GM18511 (cell line): ENCODE data around the gene TAGLN.
"Not testable (repeated sequence)": the region's sequence is repeated elsewhere in the genome, so short reads cannot be mapped to it uniquely, and the experiment has no call there.

ENCODE experiments used
- ATAC-seq: cut with Tn5 transposase; IDR thresholded peaks from one replicate; pipeline ENCODE4 v1.9.1; 2021; ENCODE audit warnings: mild to moderate bottlenecking, moderate library complexity; ENCODE audit not compliant: unreplicated experiment

Gene TAGLN

GRCh38 chr11:117180661-117181585 lies 18.2 kb upstream of the TAGLN start:
- peak; percentile 27 for ATAC-seq

DNA sequence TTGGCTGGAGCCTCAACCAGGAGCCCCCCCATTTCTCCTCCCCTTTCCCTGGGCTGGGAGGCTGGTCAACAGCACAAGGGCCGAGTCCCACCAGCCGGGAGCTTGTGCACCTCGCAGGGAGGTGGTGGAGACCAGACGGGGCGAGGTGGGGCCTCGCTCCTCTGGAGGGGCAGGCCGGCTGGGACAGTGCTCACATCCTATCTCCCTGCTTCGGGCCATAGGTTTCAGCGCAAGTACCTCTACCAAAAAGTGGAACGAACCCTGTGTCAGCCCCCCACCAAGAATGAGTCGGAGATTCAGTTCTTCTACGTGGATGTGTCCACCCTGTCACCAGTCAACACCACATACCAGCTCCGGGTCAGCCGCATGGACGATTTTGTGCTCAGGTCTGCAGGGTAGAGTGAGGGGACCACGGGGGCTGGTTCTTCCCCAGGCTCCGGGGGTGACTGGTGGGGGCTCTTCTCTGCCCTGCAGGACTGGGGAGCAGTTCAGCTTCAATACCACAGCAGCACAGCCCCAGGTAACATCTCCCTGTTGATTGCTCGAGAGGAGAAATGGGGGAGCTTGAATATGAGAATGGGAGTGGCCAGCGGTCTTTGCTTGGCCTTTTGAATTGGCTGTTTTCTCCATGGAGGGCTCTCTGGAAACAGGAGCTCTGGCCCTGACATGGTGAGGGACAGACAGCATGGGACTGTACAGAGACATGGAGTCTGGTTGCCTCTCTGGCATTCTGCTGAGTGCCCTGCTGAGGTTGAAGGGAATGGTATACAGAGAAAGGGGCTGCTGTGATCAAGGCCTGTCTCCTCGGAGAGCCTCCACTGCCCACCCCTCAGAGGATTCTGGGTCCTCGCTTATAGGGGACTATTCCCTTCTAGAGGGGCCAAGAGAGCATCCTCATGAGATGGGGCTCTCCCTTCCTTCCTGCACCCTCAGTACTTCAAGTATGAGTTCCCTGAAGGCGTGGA lies 17.3 kb upstream of the TAGLN start:
- no peak for ATAC-seq

DNA sequence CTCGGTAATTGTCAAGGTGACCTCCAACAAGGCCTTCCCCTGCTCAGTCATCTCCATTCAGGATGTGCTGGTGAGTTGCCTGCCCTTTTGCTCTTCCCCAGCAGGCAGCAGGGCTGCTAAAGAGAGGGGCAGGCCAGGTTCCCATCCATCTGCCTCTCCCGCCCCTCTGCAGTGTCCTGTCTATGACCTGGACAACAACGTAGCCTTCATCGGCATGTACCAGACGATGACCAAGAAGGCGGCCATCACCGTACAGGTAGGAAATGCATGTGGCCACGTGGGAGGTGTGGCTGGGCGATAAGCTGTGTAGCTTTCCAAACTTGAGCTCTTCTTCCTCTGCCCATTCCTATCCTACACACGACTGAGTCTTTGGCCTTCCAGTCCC lies 16.6 kb upstream of the TAGLN start:
- ATAC-seq: no peak

- not testable (repeated sequence) for ATAC-seq
Measured at GRCh38 chr11:117183178-117183577, 16.0 kb upstream of the TAGLN start.

- ATAC-seq: no peak
Measured at GRCh38 chr11:117183724-117184349, 15.3 kb upstream of the TAGLN start.

- peak; percentile 47 for ATAC-seq
Measured at GRCh38 chr11:117185736-117186430, 13.3 kb upstream of the TAGLN start.

DNA sequence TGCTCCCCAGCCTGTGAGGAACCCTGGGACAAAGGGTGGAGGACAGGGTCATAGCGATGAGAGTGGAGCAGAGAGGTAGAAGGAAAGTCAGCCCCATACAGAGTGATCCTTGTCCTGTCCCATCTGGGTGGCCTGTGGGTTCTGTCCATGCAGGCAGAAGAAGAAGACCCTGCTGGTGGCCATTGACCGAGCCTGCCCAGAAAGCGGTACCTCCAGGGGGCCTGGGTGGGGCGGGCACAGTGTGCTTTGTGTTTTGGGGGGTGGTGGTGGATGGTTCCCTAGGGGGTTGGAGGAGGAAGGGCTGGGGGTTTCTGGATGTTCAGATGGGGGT lies 12.8 kb upstream of the TAGLN start:
- no peak for ATAC-seq

DNA sequence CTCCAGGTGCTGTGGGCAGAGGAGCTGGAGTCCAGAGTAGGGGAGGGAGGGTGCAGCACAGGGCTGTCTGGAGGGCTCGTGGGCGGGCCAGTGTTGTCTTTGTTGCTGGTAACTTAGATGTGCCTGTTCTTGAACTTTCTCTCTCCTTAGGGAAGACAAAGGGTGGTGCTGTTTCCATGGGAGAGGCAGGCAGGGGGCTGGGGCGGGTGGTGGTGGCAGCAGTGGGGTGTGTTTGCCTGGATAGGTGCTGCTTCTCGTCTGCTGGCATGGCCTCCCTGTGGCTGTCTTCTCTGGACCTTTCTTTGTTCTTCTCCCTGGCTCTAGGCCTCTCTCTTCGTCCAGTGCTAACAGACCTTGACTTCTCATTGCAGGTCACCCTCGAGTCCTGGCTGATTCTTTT lies 12.2 kb upstream of the TAGLN start:
- no peak for ATAC-seq

DNA sequence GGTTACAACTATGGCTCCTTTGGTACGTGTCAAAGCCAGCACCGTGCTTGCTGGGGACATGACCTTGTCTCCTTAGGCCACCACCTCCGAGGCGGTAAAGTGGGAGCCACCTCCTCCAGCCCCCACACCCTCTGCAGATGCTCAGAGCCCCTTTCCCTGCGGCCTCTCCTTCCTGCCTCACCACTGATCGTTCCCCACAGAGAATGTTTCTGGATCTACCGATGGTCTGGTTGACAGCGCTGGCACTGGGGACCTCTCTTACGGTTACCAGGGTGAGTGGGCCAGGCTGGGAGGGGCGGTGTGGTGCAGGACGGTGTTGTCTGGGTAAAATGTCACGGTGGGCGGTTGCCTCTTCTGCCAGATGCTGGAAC lies 11.8 kb upstream of the TAGLN start:
- no peak for ATAC-seq

DNA sequence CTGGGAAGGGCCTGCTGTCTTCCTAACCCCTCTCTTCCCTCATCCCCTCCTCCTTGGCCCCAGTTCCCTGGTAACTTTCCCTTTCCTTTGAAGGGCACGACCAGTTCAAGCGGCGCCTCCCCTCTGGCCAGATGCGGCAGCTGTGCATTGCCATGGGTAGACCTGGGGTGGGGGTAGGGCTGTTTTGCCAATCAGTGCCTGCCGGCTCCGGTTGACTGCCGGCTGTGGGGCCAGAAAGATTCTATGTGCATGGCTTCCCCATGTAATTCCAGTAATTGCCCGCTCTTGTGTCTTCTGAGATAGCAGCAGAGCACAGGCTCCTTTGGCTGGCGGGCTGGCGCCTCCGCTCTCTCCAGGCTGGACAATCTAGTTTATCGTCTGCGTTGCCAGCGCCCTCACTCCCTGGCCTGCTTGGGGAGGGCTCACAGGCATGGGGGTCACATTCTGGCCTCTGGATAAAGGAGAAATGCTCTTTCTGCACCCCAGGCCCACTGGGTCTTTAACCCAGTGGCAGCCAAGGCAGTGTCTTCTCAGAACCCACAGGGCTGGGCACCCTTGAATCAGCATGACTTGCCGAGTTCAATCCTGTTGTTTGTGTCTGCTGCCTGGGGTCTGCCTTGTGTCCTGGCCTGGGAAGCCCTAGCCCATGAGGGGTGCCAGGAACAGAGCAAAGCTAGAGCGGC lies 11.2 kb upstream of the TAGLN start:
- no peak for ATAC-seq

GRCh38 chr11:117188620-117189081 lies 10.5 kb upstream of the TAGLN start:
- no peak for ATAC-seq

GRCh38 chr11:117189191-117189940 lies 9.8 kb upstream of the TAGLN start:
- peak; percentile 61 for ATAC-seq

DNA sequence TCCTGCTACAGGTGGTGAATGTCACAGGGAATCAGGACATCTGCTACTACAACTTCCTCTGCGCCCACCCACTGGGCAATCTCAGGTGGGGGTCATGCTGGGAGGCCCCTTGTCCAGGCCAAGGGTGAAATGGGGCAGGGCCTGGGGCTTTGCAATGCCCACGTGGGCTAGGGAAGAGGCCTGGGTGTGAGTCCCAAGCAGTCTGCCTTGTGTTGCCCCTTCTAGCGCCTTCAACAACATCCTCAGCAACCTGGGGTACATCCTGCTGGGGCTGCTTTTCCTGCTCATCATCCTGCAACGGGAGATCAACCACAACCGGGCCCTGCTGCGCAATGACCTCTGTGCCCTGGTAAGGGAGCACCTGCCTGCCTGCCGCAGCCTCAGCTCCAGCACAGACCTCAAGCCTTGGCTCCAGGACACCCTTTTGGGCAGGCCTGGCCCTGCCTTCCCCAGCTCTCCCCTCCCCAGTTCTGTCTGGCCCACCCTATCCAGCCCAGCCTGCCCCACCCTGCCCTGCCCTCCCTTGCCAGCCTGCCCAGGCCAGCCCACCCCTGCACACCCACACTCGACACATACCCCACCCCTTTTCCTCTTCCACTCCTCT lies 9.1 kb upstream of the TAGLN start:
- peak; percentile 29 for ATAC-seq

DNA sequence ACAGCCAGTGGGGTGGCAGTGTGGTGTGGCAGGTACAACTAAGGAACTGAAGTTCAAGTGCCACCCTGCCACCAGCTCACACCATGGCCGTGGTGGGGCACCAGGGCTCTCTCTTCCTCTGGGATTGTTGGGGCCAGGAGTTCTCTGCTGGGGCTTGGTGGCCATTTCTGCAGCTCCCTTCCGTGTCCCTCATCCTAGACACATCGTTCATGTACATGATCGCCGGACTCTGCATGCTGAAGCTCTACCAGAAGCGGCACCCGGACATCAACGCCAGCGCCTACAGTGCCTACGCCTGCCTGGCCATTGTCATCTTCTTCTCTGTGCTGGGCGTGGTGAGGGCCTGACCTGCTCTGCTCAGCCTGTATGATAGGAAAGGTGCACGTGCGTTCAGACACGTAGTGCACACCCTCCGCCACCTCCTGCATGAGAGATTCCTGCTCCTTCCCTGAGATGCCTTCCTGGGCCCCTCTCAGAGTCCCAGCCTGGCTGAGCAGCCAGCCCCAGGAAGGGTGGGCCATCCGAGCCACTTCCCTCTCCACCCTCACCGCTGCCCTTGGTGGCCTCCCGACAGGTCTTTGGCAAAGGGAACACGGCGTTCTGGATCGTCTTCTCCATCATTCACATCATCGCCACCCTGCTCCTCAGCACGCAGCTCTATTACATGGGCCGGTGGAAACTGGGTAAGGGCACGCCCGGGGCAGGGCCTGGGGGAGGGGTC lies 7.3 kb upstream of the TAGLN start:
- ATAC-seq: no peak

DNA sequence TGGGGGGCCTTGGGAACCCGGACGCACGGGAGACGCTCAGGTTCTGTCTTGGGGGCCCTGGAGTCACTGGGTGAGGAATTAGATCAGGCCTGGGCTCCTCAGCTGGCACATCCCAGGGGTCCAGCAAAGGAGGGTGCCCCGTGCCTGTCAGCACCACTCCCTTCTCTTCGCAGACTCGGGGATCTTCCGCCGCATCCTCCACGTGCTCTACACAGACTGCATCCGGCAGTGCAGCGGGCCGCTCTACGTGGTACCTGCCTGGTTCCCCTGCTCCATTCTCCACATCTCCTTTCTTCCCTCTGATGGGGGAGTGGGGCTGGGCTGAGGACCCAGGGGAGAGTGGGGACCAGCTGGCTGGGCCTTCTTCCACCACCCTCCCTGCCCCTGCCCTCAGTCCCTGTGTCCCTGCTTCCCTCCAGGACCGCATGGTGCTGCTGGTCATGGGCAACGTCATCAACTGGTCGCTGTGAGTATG lies 6.7 kb upstream of the TAGLN start:
- no peak for ATAC-seq

DNA sequence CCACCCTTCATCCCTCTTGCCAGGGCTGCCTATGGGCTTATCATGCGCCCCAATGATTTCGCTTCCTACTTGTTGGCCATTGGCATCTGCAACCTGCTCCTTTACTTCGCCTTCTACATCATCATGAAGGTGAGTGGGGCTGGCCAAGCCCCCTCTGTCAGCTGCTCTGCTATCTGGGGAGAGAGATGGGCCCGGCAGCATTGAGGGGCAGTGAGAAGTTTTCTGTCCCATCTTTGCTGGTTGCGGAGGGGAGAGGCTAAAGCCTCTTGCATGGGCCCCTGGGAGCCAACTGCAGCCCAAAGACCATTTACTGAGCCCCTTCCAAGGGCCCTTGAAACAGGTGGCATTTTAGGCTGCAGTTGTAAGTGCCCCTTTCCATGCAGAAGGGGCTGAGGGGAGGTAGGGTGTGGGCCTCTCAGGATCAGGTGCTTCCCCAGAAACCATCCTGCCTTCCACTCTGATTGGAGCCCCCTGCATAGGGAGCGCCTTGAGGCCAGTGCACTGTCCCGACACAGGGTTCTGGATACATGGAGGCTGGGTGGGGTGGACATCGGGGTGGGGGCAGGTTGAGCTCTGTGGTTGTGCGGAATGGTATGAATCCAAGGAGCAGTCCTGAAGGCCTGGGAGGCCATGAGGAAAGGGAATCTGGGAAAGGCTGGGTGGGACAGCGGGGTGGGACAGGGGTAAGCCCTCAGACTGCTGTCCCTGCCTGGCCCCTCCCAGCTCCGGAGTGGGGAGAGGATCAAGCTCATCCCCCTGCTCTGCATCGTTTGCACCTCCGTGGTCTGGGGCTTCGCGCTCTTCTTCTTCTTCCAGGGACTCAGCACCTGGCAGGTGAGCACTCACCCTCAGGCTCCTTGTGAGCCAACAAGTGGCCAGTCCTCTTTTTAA lies 5.8 kb upstream of the TAGLN start:
- no peak for ATAC-seq

DNA sequence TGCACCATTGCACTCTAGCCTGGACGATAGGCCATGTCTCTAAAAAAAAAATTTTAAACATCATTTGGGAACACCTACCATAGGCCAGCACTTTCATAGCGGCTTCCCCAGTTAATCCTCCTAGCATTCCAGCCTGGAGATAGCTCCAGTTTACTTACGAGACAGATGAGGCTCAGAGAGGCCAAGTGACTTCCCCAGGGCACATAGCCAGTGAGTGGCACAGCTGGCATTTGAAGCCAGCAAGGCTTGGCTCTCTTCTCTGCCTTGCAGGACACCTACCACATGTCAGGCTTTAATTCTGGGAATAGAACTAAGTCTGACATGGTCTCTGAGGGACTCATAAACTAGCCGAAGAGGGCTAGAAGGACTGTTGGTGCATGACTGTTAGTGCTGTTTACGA lies 4.9 kb upstream of the TAGLN start:
- ATAC-seq: no peak
